ENCODE results near the gene RPRD1A. TPM values are rescaled to one million over a fixed set of nuclear protein-coding genes. Genes with fewer than 3 reads are reported as not detected.

The RPRD1A gene
- total and polyA plus RNA-seq, 9 of the 15 experiments (the other 6 are each of a cell fraction or from before 2014, with no cell fraction given), result 30.2 to 142 (median 66.0) TPM

DNA sequence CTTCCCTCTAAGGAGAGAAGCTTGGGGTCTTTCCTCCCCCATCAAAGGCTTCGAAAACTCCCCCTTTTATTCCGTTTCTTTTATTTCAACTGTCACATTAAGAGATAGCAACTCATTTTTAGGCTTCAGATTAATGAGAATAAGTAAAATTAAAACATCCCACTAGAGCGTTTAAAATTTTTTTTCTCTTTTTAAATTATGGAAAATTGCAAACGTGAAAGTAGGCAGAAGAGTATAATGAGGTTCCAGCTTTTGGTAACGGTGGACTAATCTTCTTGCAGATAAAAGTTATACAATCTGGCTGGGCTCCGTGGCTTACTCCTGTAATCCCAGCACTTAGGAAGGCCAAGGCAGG is 116.8 kb downstream of the RPRD1A start (continued):
- TF ChIP-seq, protein P1, sequence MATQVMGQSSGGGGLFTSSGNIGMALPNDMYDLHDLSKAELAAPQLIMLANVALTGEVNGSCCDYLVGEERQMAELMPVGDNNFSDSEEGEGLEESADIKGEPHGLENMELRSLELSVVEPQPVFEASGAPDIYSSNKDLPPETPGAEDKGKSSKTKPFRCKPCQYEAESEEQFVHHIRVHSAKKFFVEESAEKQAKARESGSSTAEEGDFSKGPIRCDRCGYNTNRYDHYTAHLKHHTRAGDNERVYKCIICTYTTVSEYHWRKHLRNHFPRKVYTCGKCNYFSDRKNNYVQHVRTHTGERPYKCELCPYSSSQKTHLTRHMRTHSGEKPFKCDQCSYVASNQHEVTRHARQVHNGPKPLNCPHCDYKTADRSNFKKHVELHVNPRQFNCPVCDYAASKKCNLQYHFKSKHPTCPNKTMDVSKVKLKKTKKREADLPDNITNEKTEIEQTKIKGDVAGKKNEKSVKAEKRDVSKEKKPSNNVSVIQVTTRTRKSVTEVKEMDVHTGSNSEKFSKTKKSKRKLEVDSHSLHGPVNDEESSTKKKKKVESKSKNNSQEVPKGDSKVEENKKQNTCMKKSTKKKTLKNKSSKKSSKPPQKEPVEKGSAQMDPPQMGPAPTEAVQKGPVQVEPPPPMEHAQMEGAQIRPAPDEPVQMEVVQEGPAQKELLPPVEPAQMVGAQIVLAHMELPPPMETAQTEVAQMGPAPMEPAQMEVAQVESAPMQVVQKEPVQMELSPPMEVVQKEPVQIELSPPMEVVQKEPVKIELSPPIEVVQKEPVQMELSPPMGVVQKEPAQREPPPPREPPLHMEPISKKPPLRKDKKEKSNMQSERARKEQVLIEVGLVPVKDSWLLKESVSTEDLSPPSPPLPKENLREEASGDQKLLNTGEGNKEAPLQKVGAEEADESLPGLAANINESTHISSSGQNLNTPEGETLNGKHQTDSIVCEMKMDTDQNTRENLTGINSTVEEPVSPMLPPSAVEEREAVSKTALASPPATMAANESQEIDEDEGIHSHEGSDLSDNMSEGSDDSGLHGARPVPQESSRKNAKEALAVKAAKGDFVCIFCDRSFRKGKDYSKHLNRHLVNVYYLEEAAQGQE (IDR thresholded peaks at IDR 0.05; ENCODE audit: borderline replicate concordance), result no peak
- TF ChIP-seq, protein P1 (CRISPR knock-in tag; IDR thresholded peaks at IDR 0.05; ENCODE audit: low read depth), result no peak
- TF ChIP-seq ARID4B (CRISPR knock-in tag; IDR thresholded peaks at IDR 0.05) (no peak), POLR3G (IDR thresholded peaks at IDR 0.05; ENCODE audit: extremely low read depth, insufficient read length, insufficient replicate concordance) (no peak), NR4A1 (CRISPR knock-in tag; IDR thresholded peaks at IDR 0.05) (no peak), NR4A1 (tag; IDR thresholded peaks at IDR 0.05) (no peak), STAT5B (CRISPR knock-in tag; IDR thresholded peaks at IDR 0.05) (no peak), ILF3 (IDR thresholded peaks at IDR 0.05; ENCODE audit: borderline replicate concordance) (no peak)
- TF ChIP-seq, protein P2, sequence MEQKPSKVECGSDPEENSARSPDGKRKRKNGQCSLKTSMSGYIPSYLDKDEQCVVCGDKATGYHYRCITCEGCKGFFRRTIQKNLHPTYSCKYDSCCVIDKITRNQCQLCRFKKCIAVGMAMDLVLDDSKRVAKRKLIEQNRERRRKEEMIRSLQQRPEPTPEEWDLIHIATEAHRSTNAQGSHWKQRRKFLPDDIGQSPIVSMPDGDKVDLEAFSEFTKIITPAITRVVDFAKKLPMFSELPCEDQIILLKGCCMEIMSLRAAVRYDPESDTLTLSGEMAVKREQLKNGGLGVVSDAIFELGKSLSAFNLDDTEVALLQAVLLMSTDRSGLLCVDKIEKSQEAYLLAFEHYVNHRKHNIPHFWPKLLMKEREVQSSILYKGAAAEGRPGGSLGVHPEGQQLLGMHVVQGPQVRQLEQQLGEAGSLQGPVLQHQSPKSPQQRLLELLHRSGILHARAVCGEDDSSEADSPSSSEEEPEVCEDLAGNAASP (IDR thresholded peaks at IDR 0.05), result no peak
